Adrenal gland (tissue), 12 donors: ENCODE data around the gene KCNJ15. TPM values are rescaled to one million over a fixed set of nuclear protein-coding genes. Genes with fewer than 3 reads are reported as not detected.

Experiments
- DNase-seq, 7 donors: peaks; one replicate each; pipeline ENCODE4 v3.0.0-alpha.2; 2019 to 2020
- H3K27ac ChIP-seq, 5 donors: fragments of 200-600 bp; sonication (generic) in 4 of 5; 1 replicate in 3 of 5; 2 replicates in 2 of 5; pipeline versions ENCODE4 v1.5.1 to v1.8.0; 2016 to 2020; ENCODE audit warnings: mild to moderate bottlenecking in 1 of 5
- H3K27me3 ChIP-seq: fragments of 200-600 bp; 2 replicates; pipeline ENCODE4 v1.8.0; 2021
- H3K36me3 ChIP-seq, 2 donors: fragments of 200-600 bp; replicated peaks in 1 of 2; 1 replicate in 1 of 2; 2 replicates in 1 of 2; pipeline versions ENCODE4 v1.5.1 to v1.8.0; 2018 to 2022
- H3K4me1 ChIP-seq, 2 donors: fragments of 200-600 bp; replicated peaks in 1 of 2; 1 replicate in 1 of 2; 2 replicates in 1 of 2; pipeline versions ENCODE4 v1.5.1 to v1.8.0; 2018 to 2021
- H3K4me3 ChIP-seq, 4 donors: fragments of 200-600 bp; sonication (generic) in 3 of 4; one replicate each; pipeline ENCODE4 v1.5.1; 2016 to 2018
- H3K9me3 ChIP-seq, 3 donors: fragments of 200-600 bp; sonication (generic) in 1 of 3; replicated peaks in 1 of 3; 1 replicate in 2 of 3; 2 replicates in 1 of 3; pipeline versions ENCODE4 v1.5.1 to v1.8.0; 2016 to 2021
- CTCF ChIP-seq, 6 experiments: fragments of 450-650 bp in 4 of 6; fragments of 200-600 bp in 2 of 6; sonication (generic) in 1 of 6; IDR thresholded peaks; 1 replicate in 5 of 6; 2 replicates in 1 of 6; pipeline versions ENCODE4 v1.5.1 to v1.8.0; 2016 to 2021; ENCODE audit warnings: antibody characterized with exemption in 6 of 6, mild to moderate bottlenecking in 2 of 6, moderate library complexity in 1 of 6
- POLR2A ChIP-seq, 2 donors: fragments of 450-650 bp; IDR thresholded peaks; one replicate each; pipeline ENCODE4 v1.6.1; 2017; ENCODE audit warnings: antibody characterized with exemption in 2 of 2, mild to moderate bottlenecking in 2 of 2, moderate library complexity in 1 of 2
- WGBS, 4 donors: extraction: QIAGEN DNeasy Blood & Tissue Kit in 2 of 4; methylation state at CpG; one replicate each; pipeline versions ENCODE4 v1.1.5 to v1.1.7; 2013 to 2017; 5-methylcytosine and 5-hydroxymethylcytosine counted together
- intact Hi-C, 2 donors: fragments of 100-400 bp; cut with DNase I; formaldehyde crosslinking; loops; one replicate each; pipeline versions ENCODE4 v1.14.1 to v1.15.0; 2022 to 2023
- polyA plus RNA-seq, 3 donors: library from polyadenylated mRNA; stranded (reverse); fragments of 200-250 nt in 2 of 3; fragments of 350-450 nt in 1 of 3; fragmentation: Illumina TruSeq in 1 of 3; extraction: RNeasy Lipid Tissue Mini Kit (QIAGEN cat#74804) in 1 of 3; gene quantifications; one replicate each; pipeline ENCODE4 v1.2.3, GENCODE V29; 2013 to 2014
- total RNA-seq, 9 donors: library from RNA; depleted of rRNA in 4 of 9; stranded (reverse); fragments of >200 nt in 4 of 9; fragments of 120-200 nt in 1 of 9; fragmentation: NEBNext Ultra II Directional in 1 of 9; extraction: Animal tissue kit (Norgen Biotek cat#: 25700) in 1 of 9; gene quantifications; one replicate each; pipeline versions ENCODE4 v1.1.0 to v1.2.4, GENCODE V29; 2013 to 2023
- donor health status: healthy with polysubstance abuse.
- donor health status: Bipolar disorder and iron deficiency.
- donor health status: DM: yes; HTN: yes; CAD: no.
- donor health status: DM: no; HTN: no; CAD: no.
- donor health status: DM: no; HTN: no; CAD: no.
- donor health status: DM: yes; HTN: yes; CAD: no.

The KCNJ15 gene
- total and polyA plus RNA-seq, 12 donors, result 0.11 to 2.8 (median 0.45) TPM

DNA sequence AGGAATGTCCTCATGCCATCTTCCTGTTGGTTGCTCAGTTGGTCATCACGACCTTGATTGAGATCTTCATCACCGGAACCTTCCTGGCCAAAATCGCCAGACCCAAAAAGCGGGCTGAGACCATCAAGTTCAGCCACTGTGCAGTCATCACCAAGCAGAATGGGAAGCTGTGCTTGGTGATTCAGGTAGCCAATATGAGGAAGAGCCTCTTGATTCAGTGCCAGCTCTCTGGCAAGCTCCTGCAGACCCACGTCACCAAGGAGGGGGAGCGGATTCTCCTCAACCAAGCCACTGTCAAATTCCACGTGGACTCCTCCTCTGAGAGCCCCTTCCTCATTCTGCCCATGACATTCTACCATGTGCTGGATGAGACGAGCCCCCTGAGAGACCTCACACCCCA lies 42.9 kb downstream of the KCNJ15 start:
- WGBS, 4 donors, result 87 to 91% (median 89%) methylated on average over 6 to 8 of the region's 8 CpGs
- intact Hi-C loops, result no loop called here
- H3K27me3 ChIP-seq, result no peaks in the 10 kb centered on the region
- DNase-seq, result no peak
- H3K27ac ChIP-seq, result no peak overlapping the region
- no peaks in the 10 kb centered on the region for H3K9me3 ChIP-seq
- no peaks in the 10 kb centered on the region for H3K36me3 ChIP-seq
- no peak for TF ChIP-seq CTCF (IDR thresholded peaks at IDR 0.05)
- TF ChIP-seq POLR2A (IDR thresholded peaks at IDR 0.05), result no peak
- peaks cover 0 to 9% of the 10 kb centered on the region in 2 donors for H3K4me1 ChIP-seq
- no peak overlapping the region for H3K4me3 ChIP-seq

DNA sequence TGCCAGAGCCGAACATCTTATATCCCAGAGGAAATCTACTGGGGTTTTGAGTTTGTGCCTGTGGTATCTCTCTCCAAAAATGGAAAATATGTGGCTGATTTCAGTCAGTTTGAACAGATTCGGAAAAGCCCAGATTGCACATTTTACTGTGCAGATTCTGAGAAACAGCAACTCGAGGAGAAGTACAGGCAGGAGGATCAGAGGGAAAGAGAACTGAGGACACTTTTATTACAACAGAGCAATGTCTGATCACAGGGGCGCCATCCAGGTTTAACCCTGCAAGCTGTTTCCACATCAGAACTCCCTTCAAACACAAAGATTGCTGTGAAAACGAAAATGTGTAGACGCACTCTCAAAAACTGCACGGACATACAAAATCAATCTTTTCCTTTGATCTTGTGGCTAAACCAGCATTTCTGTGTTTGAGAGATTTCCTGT lies 43.4 kb downstream of the KCNJ15 start:
- no peak overlapping the region for H3K4me3 ChIP-seq
- H3K9me3 ChIP-seq, result no peaks in the 10 kb centered on the region
- TF ChIP-seq POLR2A (IDR thresholded peaks at IDR 0.05) (no peak), CTCF (IDR thresholded peaks at IDR 0.05) (no peak)
- H3K27ac ChIP-seq, result no peak overlapping the region
- no peaks in the 10 kb centered on the region for H3K36me3 ChIP-seq
- no peaks in the 10 kb centered on the region for H3K27me3 ChIP-seq
- 63 to 70% (median 64%) methylated on average over 7 of the region's 7 CpGs for WGBS, 4 donors
- intact Hi-C loops, result no loop called here
- peaks cover 0 to 9% of the 10 kb centered on the region in 2 donors for H3K4me1 ChIP-seq
- DNase-seq, result no peak

DNA sequence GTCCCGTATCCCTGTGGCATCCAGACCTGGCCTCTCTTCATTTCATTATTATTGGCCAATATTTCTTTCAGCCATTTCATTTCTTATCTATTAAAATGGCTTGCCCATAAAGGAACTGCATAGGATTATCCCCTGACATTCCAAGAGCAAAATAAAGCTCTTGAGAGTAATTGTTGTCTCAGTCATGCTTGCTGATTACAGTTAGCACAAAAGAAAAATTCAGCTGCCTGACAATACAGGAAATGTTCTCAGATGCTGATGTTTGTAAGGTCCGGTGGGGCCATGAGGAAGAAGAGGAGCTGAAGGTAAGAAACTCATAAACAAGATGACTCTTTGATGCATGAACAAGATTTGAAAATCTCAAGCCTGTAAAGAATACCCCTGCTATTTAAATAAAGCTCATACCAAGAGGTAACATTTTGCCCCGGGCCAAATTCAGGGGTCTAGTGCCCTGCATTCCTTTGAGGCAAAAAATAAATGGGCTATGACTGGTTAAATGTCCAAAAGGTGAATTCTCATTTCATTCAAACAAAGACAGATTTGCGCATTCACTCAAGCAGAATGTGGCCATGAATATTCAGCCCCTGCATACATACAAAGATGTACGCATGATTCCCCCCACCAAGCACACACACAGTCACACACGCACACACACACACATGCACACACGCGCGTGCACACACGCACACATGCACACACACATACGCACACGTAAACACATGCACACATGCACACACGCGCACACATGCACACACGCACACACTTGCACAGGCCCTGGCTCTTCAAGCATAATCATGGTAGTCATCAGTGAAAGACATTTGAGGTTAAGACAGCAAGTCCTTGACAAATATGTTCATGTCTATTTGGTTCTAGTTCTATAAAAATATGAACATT lies 44.8 kb downstream of the KCNJ15 start:
- no peaks in the 10 kb centered on the region for H3K27me3 ChIP-seq
- no peak overlapping the region for H3K27ac ChIP-seq
- intact Hi-C loops, result no loop called here
- 83 to 90% (median 90%) methylated on average over 15 of the region's 15 CpGs for WGBS, 4 donors
- no peak for DNase-seq
- no peaks in the 10 kb centered on the region for H3K36me3 ChIP-seq
- H3K4me1 ChIP-seq, result peaks cover 0 to under 1% of the 10 kb centered on the region in 2 donors
- no peak overlapping the region for H3K4me3 ChIP-seq
- no peaks in the 10 kb centered on the region for H3K9me3 ChIP-seq
- no peak for TF ChIP-seq POLR2A (IDR thresholded peaks at IDR 0.05)
- no peak for TF ChIP-seq CTCF (IDR thresholded peaks at IDR 0.05)

- TF ChIP-seq CTCF (IDR thresholded peaks at IDR 0.05) (no peak), POLR2A (IDR thresholded peaks at IDR 0.05) (no peak)
- Histone ChIP-seq H3K27me3 (no peaks in the 10 kb centered on the region), H3K4me1 (peaks cover 0 to 14% of the 10 kb centered on the region in 2 donors), H3K9me3 (no peaks in the 10 kb centered on the region), H3K36me3 (no peaks in the 10 kb centered on the region), H3K27ac (peak overlapping the region in 1 of 5 donors; percentile 21), H3K4me3 (no peak overlapping the region)
- peak; percentile 69 to 87 (median 83) for DNase-seq
- 27 to 46% (median 38%) methylated on average over 3 of the region's 3 CpGs for WGBS, 4 donors
- intact Hi-C loops, result no loop called here
Measured at GRCh38 chr21:38303300-38303699, 46.5 kb downstream of the KCNJ15 start.
